Measurements from ENCODE around the gene PGAP3. TPM values are rescaled to one million over a fixed set of nuclear protein-coding genes. Genes with fewer than 3 reads are reported as not detected.

PGAP3 gene
- polyA plus RNA-seq, 3 donors: 8.3 to 19.3 (median 9.2) TPM

- intact Hi-C loops (cut with micrococcal nuclease): no loop called here
Measured at GRCh38 chr17:39716073-39716818, 28.4 kb upstream of the PGAP3 start.

GRCh38 chr17:39715375-39716072, 27.7 kb upstream of the PGAP3 start:
- Mint-ChIP-seq H3K4me3 (no peak overlapping the region), H3K27ac (no peak overlapping the region), H3K36me3 (no peaks in the 10 kb centered on the region), H3K4me1 (peaks cover 2% of the 10 kb centered on the region), H3K9me3 (no peaks in the 10 kb centered on the region), H3K27me3 (ENCODE audit: low read depth in 3 of 3) (peaks cover 0 to 5% (median 2%) of the 10 kb centered on the region in 3 donors)
- no peaks in the 10 kb centered on the region for H4K20me1 ChIP-seq (ENCODE audit: insufficient read depth, low read length)
- H3K27me3 ChIP-seq (ENCODE audit: control insufficient read depth in 2 of 2, insufficient read depth in 2 of 2, low read length in 2 of 2): no peaks in the 10 kb centered on the region
- H3K36me3 ChIP-seq (replicated peaks in 1 of 2; ENCODE audit: control insufficient read depth in 1 of 2, insufficient read depth in 2 of 2, low read length in 2 of 2): no peaks in the 10 kb centered on the region
- H3K9ac ChIP-seq (ENCODE audit: insufficient read depth, low read length, poor library complexity, severe bottlenecking): no peak overlapping the region
- WGBS (ENCODE audit: insufficient coverage): 91% methylated on average over 14 of the region's 18 CpGs
- peaks cover 0 to 4% of the 10 kb centered on the region in 2 donors for H3K4me1 ChIP-seq (ENCODE audit: control insufficient read depth in 1 of 2, insufficient read depth in 2 of 2, low read length in 2 of 2)
- H2AFZ ChIP-seq (ENCODE audit: insufficient read depth, low read depth, low read length, poor library complexity, severe bottlenecking): no peak overlapping the region
- TF ChIP-seq, protein P1, sequence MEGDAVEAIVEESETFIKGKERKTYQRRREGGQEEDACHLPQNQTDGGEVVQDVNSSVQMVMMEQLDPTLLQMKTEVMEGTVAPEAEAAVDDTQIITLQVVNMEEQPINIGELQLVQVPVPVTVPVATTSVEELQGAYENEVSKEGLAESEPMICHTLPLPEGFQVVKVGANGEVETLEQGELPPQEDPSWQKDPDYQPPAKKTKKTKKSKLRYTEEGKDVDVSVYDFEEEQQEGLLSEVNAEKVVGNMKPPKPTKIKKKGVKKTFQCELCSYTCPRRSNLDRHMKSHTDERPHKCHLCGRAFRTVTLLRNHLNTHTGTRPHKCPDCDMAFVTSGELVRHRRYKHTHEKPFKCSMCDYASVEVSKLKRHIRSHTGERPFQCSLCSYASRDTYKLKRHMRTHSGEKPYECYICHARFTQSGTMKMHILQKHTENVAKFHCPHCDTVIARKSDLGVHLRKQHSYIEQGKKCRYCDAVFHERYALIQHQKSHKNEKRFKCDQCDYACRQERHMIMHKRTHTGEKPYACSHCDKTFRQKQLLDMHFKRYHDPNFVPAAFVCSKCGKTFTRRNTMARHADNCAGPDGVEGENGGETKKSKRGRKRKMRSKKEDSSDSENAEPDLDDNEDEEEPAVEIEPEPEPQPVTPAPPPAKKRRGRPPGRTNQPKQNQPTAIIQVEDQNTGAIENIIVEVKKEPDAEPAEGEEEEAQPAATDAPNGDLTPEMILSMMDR (IDR thresholded peaks at IDR 0.05): no peak
- no peaks in the 10 kb centered on the region for H3K9me3 ChIP-seq (replicated peaks in 1 of 2; ENCODE audit: control insufficient read depth in 1 of 2, insufficient read depth in 1 of 2, low read length in 2 of 2)
- H3K4me3 ChIP-seq (replicated peaks in 1 of 3; ENCODE audit: low read depth in 2 of 3, low read length in 3 of 3): no peak overlapping the region
- intact Hi-C loops (cut with micrococcal nuclease): no loop called here
- DNase-seq: no peak
- no peak overlapping the region for H3K27ac ChIP-seq (ENCODE audit: low read depth in 1 of 2, low read length in 2 of 2)
- H3K4me2 ChIP-seq (replicated peaks; ENCODE audit: extremely low read depth, low read length, poor library complexity, severe bottlenecking): no peak overlapping the region
- H3K79me2 ChIP-seq (ENCODE audit: insufficient read depth, low read length): no peaks in the 10 kb centered on the region

More at GRCh38 chr17:39716073-39716818, 28.4 kb upstream of the PGAP3 start:
- WGBS (ENCODE audit: insufficient coverage): 97% methylated on average over 9 of the region's 15 CpGs
- Histone ChIP-seq H3K36me3 (replicated peaks in 1 of 2; ENCODE audit: control insufficient read depth in 1 of 2, insufficient read depth in 2 of 2, low read length in 2 of 2) (no peaks in the 10 kb centered on the region), H3K4me2 (replicated peaks; ENCODE audit: extremely low read depth, low read length, poor library complexity, severe bottlenecking) (no peak overlapping the region), H3K9me3 (replicated peaks in 1 of 2; ENCODE audit: control insufficient read depth in 1 of 2, insufficient read depth in 1 of 2, low read length in 2 of 2) (no peaks in the 10 kb centered on the region), H4K20me1 (ENCODE audit: insufficient read depth, low read length) (no peaks in the 10 kb centered on the region), H3K27ac (ENCODE audit: low read depth in 1 of 2, low read length in 2 of 2) (no peak overlapping the region), H2AFZ (ENCODE audit: insufficient read depth, low read depth, low read length, poor library complexity, severe bottlenecking) (no peak overlapping the region), H3K4me1 (ENCODE audit: control insufficient read depth in 1 of 2, insufficient read depth in 2 of 2, low read length in 2 of 2) (peaks cover 0 to 4% of the 10 kb centered on the region in 2 donors), H3K9ac (ENCODE audit: insufficient read depth, low read length, poor library complexity, severe bottlenecking) (no peak overlapping the region), H3K4me3 (replicated peaks in 1 of 3; ENCODE audit: low read depth in 2 of 3, low read length in 3 of 3) (no peak overlapping the region), H3K79me2 (ENCODE audit: insufficient read depth, low read length) (no peaks in the 10 kb centered on the region), H3K27me3 (ENCODE audit: control insufficient read depth in 2 of 2, insufficient read depth in 2 of 2, low read length in 2 of 2) (no peaks in the 10 kb centered on the region)
- no peaks in the 10 kb centered on the region for H3K36me3 Mint-ChIP-seq
- TF ChIP-seq, protein P1 (IDR thresholded peaks at IDR 0.05): no peak
- no peak for DNase-seq
- H3K4me3 Mint-ChIP-seq: no peak overlapping the region
- no peaks in the 10 kb centered on the region for H3K9me3 Mint-ChIP-seq
- H3K27me3 Mint-ChIP-seq (ENCODE audit: low read depth in 3 of 3): peaks cover 0 to 5% (median 2%) of the 10 kb centered on the region in 3 donors
- H3K4me1 Mint-ChIP-seq: peaks cover 2% of the 10 kb centered on the region
- no peak overlapping the region for H3K27ac Mint-ChIP-seq

Data from CD14-positive monocyte (primary cell).